ENCODE data around the gene PDHX. TPM values are rescaled to one million over a fixed set of nuclear protein-coding genes. Genes with fewer than 3 reads are reported as not detected.

PDHX gene
- total RNA-seq, 1 donor from 2014 or later, result 30.5 TPM

DNA sequence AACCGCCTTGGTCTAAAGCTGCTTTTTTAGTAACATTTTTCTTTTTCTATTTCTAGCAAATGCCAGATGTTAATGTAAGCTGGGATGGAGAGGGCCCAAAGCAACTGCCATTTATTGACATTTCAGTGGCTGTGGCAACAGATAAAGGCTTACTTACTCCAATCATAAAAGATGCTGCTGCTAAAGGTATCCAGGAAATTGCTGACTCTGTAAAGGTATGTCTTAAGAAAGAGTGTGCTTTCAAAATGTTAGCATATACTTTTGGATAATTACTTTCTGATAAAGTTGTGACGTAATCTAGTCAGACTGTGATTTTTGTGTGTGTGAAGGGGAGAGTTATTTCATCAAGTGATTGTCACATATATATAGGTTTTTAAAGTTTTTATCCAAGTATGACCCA is 68.1 kb downstream of the PDHX start:
- Histone ChIP-seq H3K27me3 (ENCODE audit: control insufficient read depth, insufficient read depth, low read length) (no peaks in the 10 kb centered on the region), H3K4me3 (ENCODE audit: low read depth, low read length) (no peak overlapping the region)
- TF ChIP-seq, protein P1, sequence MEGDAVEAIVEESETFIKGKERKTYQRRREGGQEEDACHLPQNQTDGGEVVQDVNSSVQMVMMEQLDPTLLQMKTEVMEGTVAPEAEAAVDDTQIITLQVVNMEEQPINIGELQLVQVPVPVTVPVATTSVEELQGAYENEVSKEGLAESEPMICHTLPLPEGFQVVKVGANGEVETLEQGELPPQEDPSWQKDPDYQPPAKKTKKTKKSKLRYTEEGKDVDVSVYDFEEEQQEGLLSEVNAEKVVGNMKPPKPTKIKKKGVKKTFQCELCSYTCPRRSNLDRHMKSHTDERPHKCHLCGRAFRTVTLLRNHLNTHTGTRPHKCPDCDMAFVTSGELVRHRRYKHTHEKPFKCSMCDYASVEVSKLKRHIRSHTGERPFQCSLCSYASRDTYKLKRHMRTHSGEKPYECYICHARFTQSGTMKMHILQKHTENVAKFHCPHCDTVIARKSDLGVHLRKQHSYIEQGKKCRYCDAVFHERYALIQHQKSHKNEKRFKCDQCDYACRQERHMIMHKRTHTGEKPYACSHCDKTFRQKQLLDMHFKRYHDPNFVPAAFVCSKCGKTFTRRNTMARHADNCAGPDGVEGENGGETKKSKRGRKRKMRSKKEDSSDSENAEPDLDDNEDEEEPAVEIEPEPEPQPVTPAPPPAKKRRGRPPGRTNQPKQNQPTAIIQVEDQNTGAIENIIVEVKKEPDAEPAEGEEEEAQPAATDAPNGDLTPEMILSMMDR (IDR thresholded peaks at IDR 0.05; ENCODE audit: insufficient read depth, low read length, poor library complexity, severe bottlenecking), result no peak

DNA sequence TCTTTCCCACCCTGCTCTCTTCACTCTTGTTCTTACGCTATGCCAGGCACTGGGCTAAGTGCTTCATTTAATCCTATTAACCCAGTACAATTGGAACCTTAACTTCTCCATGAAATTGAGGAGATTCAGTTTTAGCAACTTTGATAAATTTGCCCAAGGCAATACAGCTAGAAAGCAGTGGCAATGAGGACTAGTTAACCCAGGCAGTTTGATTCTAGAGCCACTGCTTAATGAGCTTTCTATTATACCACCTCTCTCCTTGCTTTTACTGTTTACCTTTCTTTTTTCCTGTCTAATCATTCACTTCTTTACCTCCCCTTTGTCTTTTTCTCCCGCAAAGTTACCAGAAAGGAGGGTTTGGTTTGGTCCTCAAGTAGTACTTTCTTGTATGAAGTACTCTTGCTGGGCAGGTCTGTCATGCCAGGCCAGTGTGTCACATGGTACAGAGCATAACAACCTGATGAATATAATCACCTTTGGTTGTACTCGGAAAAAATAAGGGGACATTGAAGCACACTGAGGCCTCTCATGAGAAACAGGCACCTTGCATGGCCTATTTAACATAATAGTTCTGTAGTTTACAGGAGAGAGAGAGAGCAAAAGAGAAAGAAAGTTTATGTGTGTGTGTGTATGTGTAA is 70.6 kb downstream of the PDHX start:
- TF ChIP-seq, protein P1 (IDR thresholded peaks at IDR 0.05; ENCODE audit: insufficient read depth, low read length, poor library complexity, severe bottlenecking), result no peak

More for the DNA sequence above, 68.1 kb downstream of the PDHX start:
- DNase-seq (ENCODE audit: low read depth), result no peak
- H3K36me3 ChIP-seq (ENCODE audit: control insufficient read depth, insufficient read depth, low read length), result no peaks in the 10 kb centered on the region

DNA sequence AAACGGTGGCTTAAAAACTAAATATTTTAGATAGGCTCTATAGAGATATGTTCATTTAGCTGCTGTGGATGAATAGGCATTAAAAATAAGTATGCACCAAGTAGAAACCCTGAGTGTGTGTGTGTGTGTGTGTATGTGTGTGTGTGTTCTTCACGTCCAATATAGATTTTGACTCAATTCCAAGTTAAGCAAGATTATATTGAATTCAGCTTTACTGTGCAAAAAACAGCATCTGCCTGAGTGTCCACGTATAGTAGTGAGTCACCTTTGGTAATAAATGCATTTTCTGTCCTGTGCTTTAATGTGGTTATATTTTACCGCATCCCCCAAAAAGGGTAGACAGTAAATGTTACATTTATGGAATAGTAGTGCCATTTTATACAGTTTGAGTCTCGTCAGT is 71.2 kb downstream of the PDHX start:
- TF ChIP-seq, protein P1 (IDR thresholded peaks at IDR 0.05; ENCODE audit: insufficient read depth, low read length, poor library complexity, severe bottlenecking), result no peak
- H3K4me3 ChIP-seq (ENCODE audit: low read depth, low read length), result no peak overlapping the region
- H3K27me3 ChIP-seq (ENCODE audit: control insufficient read depth, insufficient read depth, low read length), result no peaks in the 10 kb centered on the region
- no peak for DNase-seq (ENCODE audit: low read depth)
- no peaks in the 10 kb centered on the region for H3K36me3 ChIP-seq (ENCODE audit: control insufficient read depth, insufficient read depth, low read length)

More for the DNA sequence above, 70.6 kb downstream of the PDHX start:
- H3K27me3 ChIP-seq (ENCODE audit: control insufficient read depth, insufficient read depth, low read length), result no peaks in the 10 kb centered on the region
- DNase-seq (ENCODE audit: low read depth), result no peak
- no peak overlapping the region for H3K4me3 ChIP-seq (ENCODE audit: low read depth, low read length)
- no peaks in the 10 kb centered on the region for H3K36me3 ChIP-seq (ENCODE audit: control insufficient read depth, insufficient read depth, low read length)

DNA sequence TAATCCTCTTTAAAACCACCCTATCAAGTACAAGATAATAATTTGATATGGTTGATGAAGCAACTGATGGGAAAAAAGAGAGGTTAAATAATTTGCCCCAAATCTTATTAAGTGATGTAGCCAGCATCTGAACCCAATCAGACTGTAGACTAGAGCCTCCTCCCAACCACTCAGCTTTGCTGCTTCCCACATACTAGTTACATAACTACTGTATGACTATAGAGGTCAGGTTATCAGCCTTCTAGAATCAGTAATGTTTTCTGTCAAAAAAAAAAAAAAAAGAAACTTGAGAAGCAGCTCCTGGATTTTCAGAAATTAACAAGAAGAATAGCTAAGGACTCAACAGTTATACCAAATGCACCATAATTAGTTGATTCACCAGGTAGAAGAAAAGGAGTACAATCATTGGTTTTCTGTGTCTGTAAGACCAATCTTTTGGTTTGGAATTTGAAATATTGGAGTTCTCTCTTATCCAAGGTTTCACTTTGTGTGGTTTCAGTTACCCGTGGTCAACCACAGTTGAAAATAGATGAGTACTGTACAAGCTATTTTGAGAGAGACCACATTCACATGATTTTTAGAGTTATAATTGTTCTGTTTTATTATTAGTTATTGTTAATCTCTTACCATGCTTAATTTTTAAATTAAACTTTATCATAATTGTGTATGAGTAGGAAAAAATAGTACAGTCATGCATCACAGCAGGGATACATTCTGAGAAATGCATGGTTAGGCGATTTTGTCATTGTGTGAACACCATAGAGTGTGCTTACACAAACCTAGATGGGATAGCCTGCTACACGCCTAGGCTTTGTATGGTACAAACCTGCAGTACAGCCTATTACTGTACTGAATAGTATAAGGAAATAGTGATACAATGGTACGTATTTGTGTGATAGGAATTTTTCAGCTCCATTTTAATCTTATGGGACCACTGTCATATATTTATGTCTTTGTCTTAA is 72.2 kb downstream of the PDHX start:
- Histone ChIP-seq H3K4me3 (ENCODE audit: low read depth, low read length) (no peak overlapping the region), H3K36me3 (ENCODE audit: control insufficient read depth, insufficient read depth, low read length) (no peaks in the 10 kb centered on the region), H3K27me3 (ENCODE audit: control insufficient read depth, insufficient read depth, low read length) (no peaks in the 10 kb centered on the region)
- TF ChIP-seq, protein P1 (IDR thresholded peaks at IDR 0.05; ENCODE audit: insufficient read depth, low read length, poor library complexity, severe bottlenecking), result no peak
- no peak for DNase-seq (ENCODE audit: low read depth)

DNA sequence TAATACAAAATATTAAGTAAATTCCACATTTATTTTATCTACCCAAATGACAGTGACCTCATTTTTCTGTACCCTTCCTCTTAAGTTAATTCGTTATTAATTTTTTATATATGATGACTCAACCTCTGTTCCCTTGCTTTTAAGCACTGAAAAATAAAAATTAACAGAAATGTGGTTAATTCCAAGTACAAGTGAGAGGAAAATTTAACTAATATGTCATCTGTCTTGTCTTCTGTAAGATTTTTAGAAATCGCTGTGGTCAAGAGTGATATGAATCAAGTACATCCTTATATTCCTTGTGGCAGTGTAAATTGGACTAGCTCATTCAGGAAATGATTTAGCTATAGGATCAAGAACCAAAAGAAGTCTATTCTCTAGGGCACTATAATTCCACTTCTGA is 74.5 kb downstream of the PDHX start:
- Histone ChIP-seq H3K36me3 (ENCODE audit: control insufficient read depth, insufficient read depth, low read length) (no peaks in the 10 kb centered on the region), H3K4me3 (ENCODE audit: low read depth, low read length) (no peak overlapping the region), H3K27me3 (ENCODE audit: control insufficient read depth, insufficient read depth, low read length) (no peaks in the 10 kb centered on the region)
- DNase-seq (ENCODE audit: low read depth), result no peak
- TF ChIP-seq, protein P1 (IDR thresholded peaks at IDR 0.05; ENCODE audit: insufficient read depth, low read length, poor library complexity, severe bottlenecking), result no peak

Measured in kidney epithelial cell (primary cell).